ENCODE data around the gene FAM107B.

DNA sequence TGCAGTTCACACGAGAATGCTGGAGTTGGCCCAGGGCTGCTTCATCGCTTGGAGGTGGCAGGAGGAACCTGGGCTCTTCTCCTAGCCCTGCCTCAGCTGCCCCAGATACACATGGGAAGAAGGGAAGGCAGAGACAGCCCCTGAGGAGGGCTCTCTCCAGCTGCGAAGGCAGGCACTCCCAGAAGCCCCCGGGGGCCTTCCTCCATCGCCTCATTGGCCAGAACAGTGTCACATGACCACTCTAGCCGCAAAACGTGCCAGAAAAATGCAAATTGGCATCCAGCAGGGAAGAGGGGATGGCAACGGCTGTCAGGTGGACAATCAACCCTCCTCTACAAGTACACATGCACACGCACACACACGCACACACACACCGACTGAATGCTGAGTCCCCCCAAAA, 226.2 kb downstream of the FAM107B start:
- TF ChIP-seq MEF2A (IDR thresholded peaks at IDR 0.05; ENCODE audit: insufficient read depth, low read depth, low read length) (no peak), MXI1 (IDR thresholded peaks at IDR 0.05; ENCODE audit: low read depth, low read length) (no peak), RFX5 (IDR thresholded peaks at IDR 0.05; ENCODE audit: low read depth, low read length) (no peak), PML (IDR thresholded peaks at IDR 0.05; ENCODE audit: low read length) (no peak), BMI1 (IDR thresholded peaks at IDR 0.05; ENCODE audit: borderline replicate concordance) (no peak), ZNF384 (IDR thresholded peaks at IDR 0.05; ENCODE audit: borderline replicate concordance, low read depth, low read length) (no peak), KAT2A (conservative IDR thresholded peaks at IDR 0.05; ENCODE audit: control insufficient read depth, low read depth, low read length) (no peak), POLR2AphosphoS5 (IDR thresholded peaks at IDR 0.05; ENCODE audit: low read length) (no peak), RAD21 (IDR thresholded peaks at IDR 0.05; ENCODE audit: insufficient read depth, low read depth, low read length) (no peak), POLR2A (IDR thresholded peaks at IDR 0.05; ENCODE audit: low read depth, low read length) (no peak)
- TF ChIP-seq, protein P1, sequence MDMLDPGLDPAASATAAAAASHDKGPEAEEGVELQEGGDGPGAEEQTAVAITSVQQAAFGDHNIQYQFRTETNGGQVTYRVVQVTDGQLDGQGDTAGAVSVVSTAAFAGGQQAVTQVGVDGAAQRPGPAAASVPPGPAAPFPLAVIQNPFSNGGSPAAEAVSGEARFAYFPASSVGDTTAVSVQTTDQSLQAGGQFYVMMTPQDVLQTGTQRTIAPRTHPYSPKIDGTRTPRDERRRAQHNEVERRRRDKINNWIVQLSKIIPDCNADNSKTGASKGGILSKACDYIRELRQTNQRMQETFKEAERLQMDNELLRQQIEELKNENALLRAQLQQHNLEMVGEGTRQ (IDR thresholded peaks at IDR 0.05; ENCODE audit: borderline replicate concordance, low read depth, low read length), result no peak
- TF ChIP-seq, protein P2, sequence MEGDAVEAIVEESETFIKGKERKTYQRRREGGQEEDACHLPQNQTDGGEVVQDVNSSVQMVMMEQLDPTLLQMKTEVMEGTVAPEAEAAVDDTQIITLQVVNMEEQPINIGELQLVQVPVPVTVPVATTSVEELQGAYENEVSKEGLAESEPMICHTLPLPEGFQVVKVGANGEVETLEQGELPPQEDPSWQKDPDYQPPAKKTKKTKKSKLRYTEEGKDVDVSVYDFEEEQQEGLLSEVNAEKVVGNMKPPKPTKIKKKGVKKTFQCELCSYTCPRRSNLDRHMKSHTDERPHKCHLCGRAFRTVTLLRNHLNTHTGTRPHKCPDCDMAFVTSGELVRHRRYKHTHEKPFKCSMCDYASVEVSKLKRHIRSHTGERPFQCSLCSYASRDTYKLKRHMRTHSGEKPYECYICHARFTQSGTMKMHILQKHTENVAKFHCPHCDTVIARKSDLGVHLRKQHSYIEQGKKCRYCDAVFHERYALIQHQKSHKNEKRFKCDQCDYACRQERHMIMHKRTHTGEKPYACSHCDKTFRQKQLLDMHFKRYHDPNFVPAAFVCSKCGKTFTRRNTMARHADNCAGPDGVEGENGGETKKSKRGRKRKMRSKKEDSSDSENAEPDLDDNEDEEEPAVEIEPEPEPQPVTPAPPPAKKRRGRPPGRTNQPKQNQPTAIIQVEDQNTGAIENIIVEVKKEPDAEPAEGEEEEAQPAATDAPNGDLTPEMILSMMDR (IDR thresholded peaks at IDR 0.05 in 2 of 3, conservative IDR thresholded peaks at IDR 0.05 in 1 of 3; ENCODE audit: control insufficient read depth in 2 of 3, extremely low read depth in 1 of 3, insufficient read depth in 1 of 3, low read depth in 3 of 3, low read length in 3 of 3), result no peak
- TF ChIP-seq, protein P3, sequence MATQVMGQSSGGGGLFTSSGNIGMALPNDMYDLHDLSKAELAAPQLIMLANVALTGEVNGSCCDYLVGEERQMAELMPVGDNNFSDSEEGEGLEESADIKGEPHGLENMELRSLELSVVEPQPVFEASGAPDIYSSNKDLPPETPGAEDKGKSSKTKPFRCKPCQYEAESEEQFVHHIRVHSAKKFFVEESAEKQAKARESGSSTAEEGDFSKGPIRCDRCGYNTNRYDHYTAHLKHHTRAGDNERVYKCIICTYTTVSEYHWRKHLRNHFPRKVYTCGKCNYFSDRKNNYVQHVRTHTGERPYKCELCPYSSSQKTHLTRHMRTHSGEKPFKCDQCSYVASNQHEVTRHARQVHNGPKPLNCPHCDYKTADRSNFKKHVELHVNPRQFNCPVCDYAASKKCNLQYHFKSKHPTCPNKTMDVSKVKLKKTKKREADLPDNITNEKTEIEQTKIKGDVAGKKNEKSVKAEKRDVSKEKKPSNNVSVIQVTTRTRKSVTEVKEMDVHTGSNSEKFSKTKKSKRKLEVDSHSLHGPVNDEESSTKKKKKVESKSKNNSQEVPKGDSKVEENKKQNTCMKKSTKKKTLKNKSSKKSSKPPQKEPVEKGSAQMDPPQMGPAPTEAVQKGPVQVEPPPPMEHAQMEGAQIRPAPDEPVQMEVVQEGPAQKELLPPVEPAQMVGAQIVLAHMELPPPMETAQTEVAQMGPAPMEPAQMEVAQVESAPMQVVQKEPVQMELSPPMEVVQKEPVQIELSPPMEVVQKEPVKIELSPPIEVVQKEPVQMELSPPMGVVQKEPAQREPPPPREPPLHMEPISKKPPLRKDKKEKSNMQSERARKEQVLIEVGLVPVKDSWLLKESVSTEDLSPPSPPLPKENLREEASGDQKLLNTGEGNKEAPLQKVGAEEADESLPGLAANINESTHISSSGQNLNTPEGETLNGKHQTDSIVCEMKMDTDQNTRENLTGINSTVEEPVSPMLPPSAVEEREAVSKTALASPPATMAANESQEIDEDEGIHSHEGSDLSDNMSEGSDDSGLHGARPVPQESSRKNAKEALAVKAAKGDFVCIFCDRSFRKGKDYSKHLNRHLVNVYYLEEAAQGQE (IDR thresholded peaks at IDR 0.05; ENCODE audit: low read depth, low read length), result no peak

Measured in GM12878 (cell line).